Measurements from ENCODE around the gene EFCC1.
"Not testable (repeated sequence)": the region's sequence is repeated elsewhere in the genome, so short reads cannot be mapped to it uniquely, and the experiment has no call there.

EFCC1 gene

GRCh38 chr3:129056451-129057173 lies 55.5 kb downstream of the EFCC1 start:
- DNase-seq (ENCODE audit: low spot score): no peak

GRCh38 chr3:129057249-129057648 lies 56.1 kb downstream of the EFCC1 start:
- no peak for DNase-seq (ENCODE audit: low spot score)

GRCh38 chr3:129058441-129059200 lies 57.5 kb downstream of the EFCC1 start:
- DNase-seq (ENCODE audit: low spot score): peak; percentile 27

- no peak for DNase-seq (ENCODE audit: low spot score)
Observed at GRCh38 chr3:129059311-129059958, 58.3 kb downstream of the EFCC1 start.

GRCh38 chr3:129060276-129061022 lies 59.3 kb downstream of the EFCC1 start, which contains the start of gene GP9:
Gene GP9, plus strand, starts transcription at chr3:129060779. Its CDS starts 961 bp downstream, at chr3:129061740.
- no peak for DNase-seq (ENCODE audit: low spot score)

GRCh38 chr3:129061023-129061887 lies 60.2 kb downstream of the EFCC1 start:
- no peak for DNase-seq (ENCODE audit: low spot score)

GRCh38 chr3:129061888-129062834 lies 61.1 kb downstream of the EFCC1 start:
- no peak for DNase-seq (ENCODE audit: low spot score)

GRCh38 chr3:129063091-129063640 lies 62.1 kb downstream of the EFCC1 start:
- DNase-seq (ENCODE audit: low spot score): no peak

- DNase-seq (ENCODE audit: low spot score): no peak
Observed at GRCh38 chr3:129063841-129064482, 62.9 kb downstream of the EFCC1 start.

GRCh38 chr3:129065016-129065719 lies 64.1 kb downstream of the EFCC1 start:
- no peak for DNase-seq (ENCODE audit: low spot score)

- DNase-seq (ENCODE audit: low spot score): no peak
Observed at GRCh38 chr3:129065720-129066073, 64.6 kb downstream of the EFCC1 start.

GRCh38 chr3:129067719-129068118 lies 66.6 kb downstream of the EFCC1 start:
- not testable (repeated sequence) for DNase-seq (ENCODE audit: low spot score)

- DNase-seq (ENCODE audit: low spot score): no peak
Observed at GRCh38 chr3:129068291-129068886, 67.3 kb downstream of the EFCC1 start.

- not testable (repeated sequence) for DNase-seq (ENCODE audit: low spot score)
Observed at GRCh38 chr3:129069313-129070085, 68.4 kb downstream of the EFCC1 start.

- no peak for DNase-seq (ENCODE audit: low spot score)
Observed at GRCh38 chr3:129070086-129070885, 69.2 kb downstream of the EFCC1 start.

GRCh38 chr3:129077222-129077621 lies 76.1 kb downstream of the EFCC1 start:
- DNase-seq (ENCODE audit: low spot score): no peak

GRCh38 chr3:129078510-129078909 lies 77.4 kb downstream of the EFCC1 start:
- no peak for DNase-seq (ENCODE audit: low spot score)

All from CD4-positive, alpha-beta T cell treated with Interleukin-15 for 4 hours (primary cell).